NCI-H2171 (cell line): Measurements from ENCODE around the gene POC1A.

Source experiments
- DNase-seq: peaks from one replicate; lab custom pipeline; 2025; lab: John Stamatoyannopoulos, UW

POC1A gene

GRCh38 chr3:52099001-52099401, 55.2 kb downstream of the POC1A start:
- no peak for DNase-seq

- no peak for DNase-seq
These were observed 56.2 kb downstream of the POC1A start for GRCh38 chr3:52097851-52098507.

DNA sequence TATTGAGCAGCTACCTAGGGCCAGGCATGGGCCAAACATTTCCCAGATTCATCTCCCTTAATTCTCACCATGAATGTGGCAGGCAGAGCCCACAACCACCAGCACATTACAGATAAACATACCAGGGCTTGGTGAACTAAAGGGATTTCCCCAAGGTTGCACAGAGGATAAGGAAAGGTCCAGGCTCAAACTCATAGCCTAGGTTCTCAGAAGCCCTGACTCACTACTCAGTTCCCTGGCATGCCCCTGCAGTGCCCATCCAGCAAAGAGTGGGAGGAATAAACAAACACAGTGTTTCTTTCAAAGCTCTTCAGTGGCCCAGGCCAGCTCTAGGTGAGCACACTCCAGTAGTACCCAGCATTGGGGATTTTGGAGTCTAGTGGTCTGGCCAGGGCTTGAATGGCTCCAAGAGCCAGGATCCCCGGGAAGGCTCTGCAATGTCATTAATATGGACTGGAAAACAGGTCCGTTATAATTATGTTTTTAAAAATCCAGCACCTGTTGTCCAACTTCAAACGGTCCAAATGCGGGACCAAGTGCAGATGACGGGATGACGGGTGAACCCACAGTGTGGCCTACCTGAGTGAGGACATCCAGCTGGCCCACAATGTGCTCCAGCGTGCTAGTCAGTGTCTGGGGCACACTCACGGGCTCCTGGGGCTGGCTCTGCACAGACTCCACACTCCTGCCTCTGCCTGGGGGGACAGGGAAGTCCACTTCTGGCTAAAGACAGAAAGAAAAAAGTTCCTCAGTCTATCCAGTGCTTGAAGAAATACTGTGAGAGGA, 58.0 kb downstream of the POC1A start:
- DNase-seq = no peak

DNA sequence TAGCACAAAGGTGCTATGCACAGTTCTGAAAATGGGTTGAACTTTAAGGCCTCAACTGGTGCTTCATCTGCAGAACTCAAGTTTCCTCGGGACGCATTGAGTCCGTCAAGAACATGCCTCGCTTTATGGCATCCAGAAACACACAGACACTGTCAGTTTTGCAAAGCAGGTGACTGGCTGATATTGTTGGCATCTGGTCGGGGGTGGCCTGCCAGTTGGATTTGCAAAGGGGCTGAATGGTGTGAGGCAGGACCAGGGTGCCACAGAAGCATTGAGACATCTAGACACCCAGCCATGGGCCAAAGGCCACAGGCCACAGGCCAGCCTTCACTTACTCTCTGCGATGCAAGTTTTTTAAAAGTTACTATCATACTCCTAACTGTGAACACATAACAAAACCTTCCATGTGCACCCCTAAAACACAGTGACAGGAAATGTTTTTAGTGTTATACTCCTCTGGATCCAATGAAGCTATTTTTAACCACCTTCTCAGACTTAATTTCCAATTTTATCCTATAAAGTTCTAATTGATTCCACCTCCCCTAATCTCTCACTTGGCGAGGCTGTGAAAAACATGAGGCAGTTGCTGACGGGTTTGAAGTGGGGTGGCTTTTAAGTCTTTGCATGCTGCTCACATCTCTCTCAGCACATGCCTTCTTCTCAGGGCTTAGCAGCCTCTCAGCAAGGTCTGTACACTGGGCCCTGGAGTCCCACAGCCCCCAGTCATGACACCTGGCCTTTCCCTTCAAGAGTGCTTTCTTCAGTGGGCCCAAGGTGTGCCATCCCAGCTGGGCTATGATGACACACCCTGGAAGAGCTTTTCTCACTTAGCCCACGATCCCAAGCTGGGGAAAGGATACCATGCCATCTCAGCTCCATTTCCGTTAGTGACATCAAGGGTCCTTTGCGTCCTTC, 59.4 kb downstream of the POC1A start:
- DNase-seq = no peak

DNA sequence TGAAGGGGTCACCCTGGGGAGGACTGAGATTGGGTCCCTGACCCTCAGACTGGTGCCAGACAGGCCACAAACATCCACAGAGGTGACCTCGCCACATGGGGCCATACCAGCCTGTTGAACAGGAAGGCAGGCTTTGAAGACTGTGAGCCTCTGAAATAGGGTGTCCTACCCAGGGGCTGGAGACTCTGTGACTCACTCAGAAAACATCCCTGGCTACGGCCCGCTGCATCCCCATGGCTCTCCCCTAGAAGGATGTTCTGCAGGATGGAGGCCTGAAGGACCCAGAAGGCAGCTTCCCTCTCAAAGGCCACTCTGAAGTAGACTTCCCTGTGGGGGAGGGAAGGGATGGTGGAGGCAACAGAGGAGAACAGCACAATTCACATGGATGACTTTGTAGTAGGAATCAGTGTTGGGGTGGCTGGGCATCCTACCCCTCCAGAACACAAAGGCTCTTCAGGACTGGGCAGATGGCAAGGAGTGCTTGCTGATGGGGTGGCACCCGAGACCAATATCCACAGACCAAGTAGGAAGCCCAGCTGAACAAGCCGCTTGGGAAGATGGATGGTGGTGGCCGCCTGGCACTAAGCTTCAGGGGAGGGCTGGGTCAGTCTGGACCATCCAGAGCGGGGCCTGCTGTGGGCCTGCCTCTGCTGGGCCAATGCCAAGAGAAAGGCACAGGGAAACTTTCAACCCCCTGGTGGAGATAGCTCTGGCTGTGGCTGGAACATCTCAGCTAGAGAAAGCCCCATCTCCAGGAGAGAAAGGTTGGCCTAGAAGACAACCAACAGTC, 60.3 kb downstream of the POC1A start:
- no peak for DNase-seq

DNA sequence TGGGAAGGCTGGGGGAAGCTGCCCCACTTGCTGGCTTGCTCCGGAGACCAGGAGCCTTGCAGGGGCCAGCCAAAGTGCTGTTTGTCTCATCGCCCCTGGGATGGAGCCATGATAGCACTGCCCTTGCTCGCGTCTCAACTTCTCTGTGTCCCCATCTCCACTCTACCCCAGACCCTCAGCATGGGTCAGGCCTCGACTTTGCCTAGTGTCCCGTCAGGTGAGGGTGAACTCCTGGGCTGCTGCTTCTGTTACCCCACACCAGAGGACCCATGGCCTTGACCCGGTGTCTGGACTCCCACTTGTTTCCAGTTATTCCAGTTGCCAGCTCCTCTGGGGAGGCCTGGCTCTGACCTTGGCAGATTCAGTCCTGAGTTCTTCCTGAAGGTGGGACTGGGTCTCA, 61.3 kb downstream of the POC1A start:
- DNase-seq = no peak

- no peak for DNase-seq
These were observed 62.0 kb downstream of the POC1A start for GRCh38 chr3:52092271-52092660.

DNA sequence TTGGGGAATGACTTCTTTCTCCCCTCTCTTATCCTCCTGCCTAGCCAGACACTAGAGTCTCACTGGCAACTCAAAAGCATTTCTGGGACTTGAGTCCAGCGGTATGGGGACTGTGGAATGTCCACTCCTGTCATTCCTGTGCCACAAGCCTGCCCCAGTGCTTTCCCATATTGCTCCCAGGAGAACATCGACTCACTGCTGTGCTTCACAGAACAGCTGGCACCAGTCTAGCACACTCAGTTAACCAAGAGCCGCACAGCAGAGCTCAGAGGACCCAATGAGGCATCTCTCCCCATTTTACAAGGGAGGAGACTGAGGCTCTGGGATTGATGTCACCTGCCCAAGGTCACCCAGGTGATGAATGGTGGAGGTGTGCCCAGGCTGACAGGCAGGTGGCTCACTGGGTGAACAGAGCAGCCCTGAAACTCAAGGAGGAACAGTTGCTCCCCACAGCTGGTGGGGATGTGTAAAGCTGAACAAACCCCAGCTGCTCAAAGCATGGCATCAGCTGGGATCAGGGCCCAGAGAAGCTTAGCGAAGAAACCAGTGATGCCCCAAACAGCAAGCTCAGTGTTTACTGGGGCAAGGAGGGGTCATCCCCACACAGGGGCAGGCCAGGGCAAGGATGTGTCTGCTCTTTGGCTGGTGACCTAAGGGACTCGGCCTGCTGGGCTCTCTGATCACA, 62.5 kb downstream of the POC1A start:
- DNase-seq = no peak

DNA sequence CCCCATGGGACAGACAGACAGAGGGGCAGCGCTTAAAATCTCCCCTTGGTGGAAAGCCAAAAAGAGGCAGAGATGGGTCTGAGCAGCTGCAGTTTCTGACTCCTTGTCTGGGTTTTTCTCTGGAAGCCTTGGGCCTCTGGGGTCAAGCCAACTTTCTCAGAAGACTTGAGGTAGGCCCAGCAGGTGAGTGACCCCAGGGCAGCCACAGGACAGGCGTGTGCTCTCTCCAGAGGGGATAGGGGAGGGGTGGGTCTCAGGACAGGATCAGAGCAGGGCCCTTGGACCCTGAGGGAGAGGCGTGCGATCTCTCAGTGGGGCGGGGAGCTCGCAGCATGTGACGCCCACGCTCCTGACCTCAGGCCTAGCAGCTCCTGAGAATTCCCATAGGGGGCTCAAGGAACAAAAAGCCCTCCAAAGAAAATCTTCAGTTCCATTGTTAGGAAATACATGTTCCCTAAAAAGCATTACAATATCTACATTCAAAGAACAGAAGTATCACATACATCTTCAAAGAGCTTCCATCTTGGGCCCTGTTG, 63.2 kb downstream of the POC1A start:
- DNase-seq = no peak

DNA sequence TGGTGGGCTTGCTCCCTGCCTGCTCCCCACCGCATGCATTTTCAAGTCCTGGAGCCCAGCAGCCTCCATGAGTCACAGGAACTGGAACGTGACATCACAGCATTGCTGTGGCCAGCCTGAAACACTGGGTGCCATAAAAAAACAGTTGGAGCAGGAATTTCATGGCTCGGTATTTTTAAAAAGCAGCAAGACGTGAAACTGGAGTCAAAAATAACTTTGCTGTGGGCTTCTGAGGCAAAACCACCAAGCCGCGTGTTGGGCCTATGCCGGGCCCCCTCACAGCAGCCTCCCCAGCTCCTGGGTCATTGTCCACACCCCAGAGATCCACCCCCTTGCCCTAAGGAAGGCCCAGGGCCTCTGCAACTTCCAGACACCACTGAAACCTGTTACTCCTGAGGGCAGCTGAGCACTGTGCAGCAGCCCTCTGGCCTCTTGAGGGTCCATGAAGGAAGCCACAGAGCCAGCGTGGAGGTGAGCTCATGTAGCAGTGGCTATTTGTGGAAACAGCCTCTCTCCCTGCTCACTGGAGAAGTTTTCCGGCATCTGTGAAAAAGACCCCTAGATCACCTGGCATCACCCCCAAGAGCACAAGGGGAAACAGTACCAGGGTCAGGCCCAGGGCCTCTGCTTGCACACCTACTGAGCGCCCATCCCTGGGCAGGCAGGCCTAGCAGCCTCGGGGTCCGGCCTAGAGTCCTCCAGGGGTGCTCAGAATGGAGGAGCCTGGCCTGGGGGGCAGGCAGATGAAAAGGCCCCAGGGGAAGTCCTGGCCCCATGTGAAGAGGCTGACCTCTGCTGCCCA, 63.9 kb downstream of the POC1A start:
- no peak for DNase-seq

DNA sequence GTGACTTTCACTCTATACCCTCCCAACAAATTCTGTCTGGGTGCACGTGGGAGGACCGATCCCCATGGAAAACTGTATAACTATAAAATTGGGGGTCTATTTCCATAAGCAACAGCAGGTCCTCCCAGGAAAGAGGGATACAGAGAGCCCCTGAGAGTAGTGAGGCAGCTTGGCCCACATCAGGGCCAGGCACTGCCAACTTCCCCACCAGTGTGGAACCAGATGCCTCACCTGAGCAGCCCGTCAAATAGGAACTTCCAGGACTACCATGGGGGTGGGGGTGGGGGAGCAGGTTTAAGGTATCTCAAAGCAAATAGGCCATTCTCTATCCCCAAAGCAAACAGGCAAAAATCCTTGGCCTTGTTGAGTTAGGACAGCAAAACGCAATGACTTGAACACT, 64.5 kb downstream of the POC1A start:
- DNase-seq = no peak

DNA sequence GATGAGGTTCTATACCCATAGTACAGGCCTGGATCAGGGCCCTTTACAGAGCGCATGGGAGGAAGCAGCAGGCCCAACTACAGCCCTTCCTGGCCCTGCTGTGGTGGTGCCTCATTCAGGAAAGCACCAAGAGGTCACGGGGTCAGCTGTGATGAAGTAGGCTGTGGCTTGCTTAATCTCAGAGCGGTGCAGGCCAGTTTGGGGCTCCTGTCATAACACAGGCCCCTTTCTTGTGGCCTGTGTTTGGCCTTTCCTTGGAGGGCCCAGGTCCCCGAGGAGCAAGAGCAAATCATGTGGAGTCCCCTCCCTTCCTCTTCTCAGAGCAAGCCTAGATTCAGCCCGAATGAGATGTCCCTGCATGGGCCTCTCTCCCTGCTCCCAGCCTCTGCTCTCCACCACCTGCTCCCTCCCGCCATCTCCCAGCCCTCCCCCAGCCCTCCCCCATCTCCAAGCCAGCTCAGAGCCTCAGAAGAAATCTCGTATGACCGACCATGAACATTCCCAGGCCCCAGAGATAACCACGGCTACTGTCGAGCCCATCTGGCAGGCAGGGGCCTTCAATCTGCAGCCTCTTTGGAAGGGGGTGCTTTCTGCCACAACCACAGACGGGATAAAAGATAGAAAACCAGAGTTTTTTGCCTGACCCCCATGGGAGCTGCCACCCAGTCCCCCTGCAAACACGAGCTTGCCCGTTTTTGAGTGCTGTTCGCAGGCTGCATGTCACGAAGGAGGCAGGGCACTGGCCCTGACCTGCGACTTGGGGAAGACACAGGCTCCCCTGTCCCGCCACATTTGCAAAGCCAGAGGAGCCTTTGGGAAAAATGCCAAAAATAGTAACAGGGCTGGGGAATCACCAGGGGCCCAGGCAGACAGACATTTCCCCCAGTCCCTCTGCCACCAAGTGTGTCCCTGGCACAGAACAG, 65.5 kb downstream of the POC1A start:
- no peak for DNase-seq

DNA sequence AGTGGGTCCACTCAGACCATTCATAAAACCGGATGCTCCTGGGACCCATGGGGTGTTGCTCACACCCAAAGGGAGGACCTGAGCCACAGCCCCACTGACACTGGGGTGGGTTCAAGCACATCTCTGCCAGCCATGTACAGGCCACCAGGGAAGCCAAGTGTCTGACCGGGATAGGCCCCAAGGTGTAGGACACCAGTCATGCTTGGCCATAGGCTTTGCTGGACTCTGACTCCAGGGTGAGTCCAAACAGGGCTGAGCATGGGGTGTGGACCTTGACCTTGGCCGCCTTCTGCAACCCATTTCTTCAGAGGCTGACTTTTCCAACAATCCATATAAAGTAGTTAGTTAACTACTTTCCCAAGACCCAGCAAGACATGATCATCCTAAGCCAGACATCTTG, 66.5 kb downstream of the POC1A start:
- DNase-seq = no peak

DNA sequence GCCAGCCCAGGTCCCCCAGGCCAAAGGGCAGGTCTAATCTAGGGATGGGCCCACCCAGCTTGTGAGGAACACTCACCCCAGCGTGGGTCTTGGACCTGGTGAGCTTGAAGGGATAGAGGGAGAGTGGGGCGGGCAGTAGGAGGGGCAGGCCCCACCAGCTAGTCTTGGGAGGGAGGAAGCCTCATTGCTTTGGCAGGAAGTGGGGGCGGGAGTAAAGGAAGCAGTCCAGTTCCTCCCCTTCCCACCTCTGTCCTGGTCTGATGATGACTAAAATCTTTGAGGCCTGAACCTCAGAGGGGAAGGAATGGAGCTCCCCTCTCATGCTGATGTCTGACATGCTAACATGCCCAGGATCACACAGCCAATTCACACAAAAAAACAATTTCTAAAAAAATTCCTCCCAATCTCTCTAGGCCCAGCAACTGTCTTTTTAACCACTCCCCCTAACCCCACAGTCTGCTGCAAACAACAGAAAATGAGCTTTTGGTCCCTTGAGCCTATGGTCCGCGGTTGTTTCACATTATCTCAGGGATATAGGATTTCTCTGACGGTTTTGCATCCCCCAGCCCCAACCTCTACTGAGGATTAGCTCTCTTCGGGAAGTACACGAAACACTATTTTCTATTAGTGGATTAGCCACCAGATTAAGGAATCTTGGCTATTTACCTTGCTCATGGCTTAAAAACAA, 67.1 kb downstream of the POC1A start:
- no peak for DNase-seq

DNA sequence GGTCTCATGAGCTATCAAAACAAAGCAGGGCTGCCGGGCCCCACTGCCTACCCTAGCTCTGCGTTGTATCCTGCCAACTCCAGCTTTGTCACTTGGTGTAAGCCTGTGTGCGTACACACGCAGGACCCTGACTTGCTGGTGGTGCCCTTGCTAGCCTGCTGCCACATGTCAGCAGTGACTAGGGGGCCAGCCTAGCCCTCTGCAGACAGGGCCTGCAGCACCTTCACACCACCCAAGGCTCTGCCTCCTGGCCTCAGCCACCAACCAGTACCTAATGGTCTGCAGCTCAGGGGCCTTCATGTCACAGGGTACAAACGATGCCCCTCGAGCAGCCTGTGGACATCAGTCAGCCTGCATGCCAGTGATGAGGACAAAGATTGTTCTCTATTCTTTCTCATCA, 67.8 kb downstream of the POC1A start:
- DNase-seq = no peak

DNA sequence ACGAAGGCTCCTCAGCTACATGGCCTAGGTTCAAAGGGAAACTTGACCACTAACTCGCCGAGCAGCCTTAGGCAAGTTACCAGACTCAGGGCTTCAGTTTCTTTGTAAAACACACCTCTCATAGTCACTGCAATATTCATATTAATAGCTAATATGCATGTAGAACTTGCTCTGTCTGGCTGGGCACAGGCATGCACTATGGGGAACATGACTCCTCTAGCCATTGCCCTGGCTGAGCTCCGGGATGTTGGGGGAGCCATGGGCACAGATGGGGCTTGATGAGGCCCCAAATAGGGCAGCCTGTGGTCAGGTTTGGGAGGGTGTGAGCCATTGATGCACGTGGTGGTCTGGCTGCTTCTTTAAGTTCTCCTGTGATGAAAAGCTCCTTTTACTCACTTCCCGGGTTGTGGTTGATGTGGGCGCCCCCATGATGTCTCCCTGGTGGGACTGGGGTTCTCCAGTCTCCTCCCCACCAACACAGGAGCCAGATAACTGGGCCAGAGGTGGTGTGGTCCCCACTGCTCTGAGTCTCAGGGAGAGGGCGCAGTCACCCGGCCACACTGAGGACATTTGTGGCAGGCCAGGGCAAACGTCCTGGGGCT, 68.4 kb downstream of the POC1A start:
- no peak for DNase-seq

DNA sequence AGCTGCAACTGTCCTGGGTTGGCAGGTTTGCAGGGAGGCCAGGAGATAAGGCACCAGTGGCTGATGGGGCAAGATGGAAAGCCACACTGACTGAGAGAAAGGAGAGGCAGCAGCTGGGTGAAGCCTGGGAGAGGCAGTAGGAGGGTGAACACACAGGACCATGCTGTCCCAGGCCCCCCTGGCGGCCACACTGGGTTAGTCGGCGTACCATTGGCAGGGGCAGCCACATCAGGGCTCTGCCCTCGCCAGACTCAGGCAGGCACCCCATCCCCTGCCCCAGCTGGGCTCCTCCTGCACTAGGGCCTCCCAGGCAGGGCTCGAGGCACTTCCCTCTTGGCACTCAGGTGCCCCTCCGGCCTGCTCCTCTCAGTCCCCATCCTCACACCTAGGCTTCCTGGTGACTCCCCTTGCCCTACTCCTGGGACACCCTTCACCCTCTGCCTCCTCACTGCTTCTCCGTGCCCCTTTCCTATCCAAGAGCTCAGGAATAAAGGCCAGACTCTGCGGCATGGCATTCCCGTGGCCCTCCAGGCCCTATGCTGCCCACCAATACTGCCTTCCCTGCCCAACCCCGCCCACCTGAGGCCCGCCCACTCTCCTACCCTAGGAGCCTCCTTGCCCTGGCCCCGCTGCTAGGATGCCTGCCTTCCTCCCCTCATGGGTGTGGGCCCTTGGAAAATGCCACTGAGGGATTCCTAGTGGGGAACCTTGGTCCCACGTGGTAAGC, 69.1 kb downstream of the POC1A start:
- no peak for DNase-seq
